ENCODE measurements around the gene C19orf12. TPM values are rescaled to one million over a fixed set of nuclear protein-coding genes. Genes with fewer than 3 reads are reported as not detected.

The C19orf12 gene
- total RNA-seq, 1 experiment from 2014 or later = 15.5 TPM

- TF ChIP-seq, protein P1, sequence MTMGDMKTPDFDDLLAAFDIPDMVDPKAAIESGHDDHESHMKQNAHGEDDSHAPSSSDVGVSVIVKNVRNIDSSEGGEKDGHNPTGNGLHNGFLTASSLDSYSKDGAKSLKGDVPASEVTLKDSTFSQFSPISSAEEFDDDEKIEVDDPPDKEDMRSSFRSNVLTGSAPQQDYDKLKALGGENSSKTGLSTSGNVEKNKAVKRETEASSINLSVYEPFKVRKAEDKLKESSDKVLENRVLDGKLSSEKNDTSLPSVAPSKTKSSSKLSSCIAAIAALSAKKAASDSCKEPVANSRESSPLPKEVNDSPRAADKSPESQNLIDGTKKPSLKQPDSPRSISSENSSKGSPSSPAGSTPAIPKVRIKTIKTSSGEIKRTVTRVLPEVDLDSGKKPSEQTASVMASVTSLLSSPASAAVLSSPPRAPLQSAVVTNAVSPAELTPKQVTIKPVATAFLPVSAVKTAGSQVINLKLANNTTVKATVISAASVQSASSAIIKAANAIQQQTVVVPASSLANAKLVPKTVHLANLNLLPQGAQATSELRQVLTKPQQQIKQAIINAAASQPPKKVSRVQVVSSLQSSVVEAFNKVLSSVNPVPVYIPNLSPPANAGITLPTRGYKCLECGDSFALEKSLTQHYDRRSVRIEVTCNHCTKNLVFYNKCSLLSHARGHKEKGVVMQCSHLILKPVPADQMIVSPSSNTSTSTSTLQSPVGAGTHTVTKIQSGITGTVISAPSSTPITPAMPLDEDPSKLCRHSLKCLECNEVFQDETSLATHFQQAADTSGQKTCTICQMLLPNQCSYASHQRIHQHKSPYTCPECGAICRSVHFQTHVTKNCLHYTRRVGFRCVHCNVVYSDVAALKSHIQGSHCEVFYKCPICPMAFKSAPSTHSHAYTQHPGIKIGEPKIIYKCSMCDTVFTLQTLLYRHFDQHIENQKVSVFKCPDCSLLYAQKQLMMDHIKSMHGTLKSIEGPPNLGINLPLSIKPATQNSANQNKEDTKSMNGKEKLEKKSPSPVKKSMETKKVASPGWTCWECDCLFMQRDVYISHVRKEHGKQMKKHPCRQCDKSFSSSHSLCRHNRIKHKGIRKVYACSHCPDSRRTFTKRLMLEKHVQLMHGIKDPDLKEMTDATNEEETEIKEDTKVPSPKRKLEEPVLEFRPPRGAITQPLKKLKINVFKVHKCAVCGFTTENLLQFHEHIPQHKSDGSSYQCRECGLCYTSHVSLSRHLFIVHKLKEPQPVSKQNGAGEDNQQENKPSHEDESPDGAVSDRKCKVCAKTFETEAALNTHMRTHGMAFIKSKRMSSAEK (CRISPR knock-in tag; IDR thresholded peaks at IDR 0.05; ENCODE audit: borderline replicate concordance) = no peak
- TF ChIP-seq, protein P2, sequence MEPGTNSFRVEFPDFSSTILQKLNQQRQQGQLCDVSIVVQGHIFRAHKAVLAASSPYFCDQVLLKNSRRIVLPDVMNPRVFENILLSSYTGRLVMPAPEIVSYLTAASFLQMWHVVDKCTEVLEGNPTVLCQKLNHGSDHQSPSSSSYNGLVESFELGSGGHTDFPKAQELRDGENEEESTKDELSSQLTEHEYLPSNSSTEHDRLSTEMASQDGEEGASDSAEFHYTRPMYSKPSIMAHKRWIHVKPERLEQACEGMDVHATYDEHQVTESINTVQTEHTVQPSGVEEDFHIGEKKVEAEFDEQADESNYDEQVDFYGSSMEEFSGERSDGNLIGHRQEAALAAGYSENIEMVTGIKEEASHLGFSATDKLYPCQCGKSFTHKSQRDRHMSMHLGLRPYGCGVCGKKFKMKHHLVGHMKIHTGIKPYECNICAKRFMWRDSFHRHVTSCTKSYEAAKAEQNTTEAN (CRISPR knock-in tag; IDR thresholded peaks at IDR 0.05) = no peak
- TF ChIP-seq ZNF263 (CRISPR knock-in tag; IDR thresholded peaks at IDR 0.05; ENCODE audit: low read depth) (no peak), TP53 (CRISPR knock-in tag; IDR thresholded peaks at IDR 0.05) (no peak), JUN (CRISPR knock-in tag; IDR thresholded peaks at IDR 0.05) (no peak), CREB1 (CRISPR knock-in tag; IDR thresholded peaks at IDR 0.05) (no peak), E2F4 (CRISPR knock-in tag; IDR thresholded peaks at IDR 0.05; ENCODE audit: borderline replicate concordance, low read depth) (no peak), ETV6 (CRISPR knock-in tag; IDR thresholded peaks at IDR 0.05) (no peak)
Observed at GRCh38 chr19:29752450-29753025, 37.5 kb upstream of the C19orf12 start (continued).

- CTCF ChIA-PET = no interaction called here
- TF ChIP-seq TP53 (CRISPR knock-in tag; IDR thresholded peaks at IDR 0.05) (no peak), AFF4 (CRISPR knock-in tag; IDR thresholded peaks at IDR 0.05; ENCODE audit: borderline replicate concordance) (no peak), AR (CRISPR knock-in tag; IDR thresholded peaks at IDR 0.05) (no peak), FOXK1 (CRISPR knock-in tag; IDR thresholded peaks at IDR 0.05) (no peak), ETV6 (CRISPR knock-in tag; IDR thresholded peaks at IDR 0.05) (no peak), MLX (CRISPR knock-in tag; IDR thresholded peaks at IDR 0.05) (no peak), OVOL2 (CRISPR knock-in tag; IDR thresholded peaks at IDR 0.05; ENCODE audit: borderline replicate concordance) (no peak), ZNF396 (CRISPR knock-in tag; IDR thresholded peaks at IDR 0.05; ENCODE audit: borderline replicate concordance) (no peak)
- TF ChIP-seq, protein P3, sequence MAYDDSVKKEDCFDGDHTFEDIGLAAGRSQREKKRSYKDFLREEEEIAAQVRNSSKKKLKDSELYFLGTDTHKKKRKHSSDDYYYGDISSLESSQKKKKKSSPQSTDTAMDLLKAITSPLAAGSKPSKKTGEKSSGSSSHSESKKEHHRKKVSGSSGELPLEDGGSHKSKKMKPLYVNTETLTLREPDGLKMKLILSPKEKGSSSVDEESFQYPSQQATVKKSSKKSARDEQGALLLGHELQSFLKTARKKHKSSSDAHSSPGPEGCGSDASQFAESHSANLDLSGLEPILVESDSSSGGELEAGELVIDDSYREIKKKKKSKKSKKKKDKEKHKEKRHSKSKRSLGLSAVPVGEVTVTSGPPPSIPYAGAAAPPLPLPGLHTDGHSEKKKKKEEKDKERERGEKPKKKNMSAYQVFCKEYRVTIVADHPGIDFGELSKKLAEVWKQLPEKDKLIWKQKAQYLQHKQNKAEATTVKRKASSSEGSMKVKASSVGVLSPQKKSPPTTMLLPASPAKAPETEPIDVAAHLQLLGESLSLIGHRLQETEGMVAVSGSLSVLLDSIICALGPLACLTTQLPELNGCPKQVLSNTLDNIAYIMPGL (CRISPR knock-in tag; IDR thresholded peaks at IDR 0.05) = no peak
- TF ChIP-seq, protein P4, sequence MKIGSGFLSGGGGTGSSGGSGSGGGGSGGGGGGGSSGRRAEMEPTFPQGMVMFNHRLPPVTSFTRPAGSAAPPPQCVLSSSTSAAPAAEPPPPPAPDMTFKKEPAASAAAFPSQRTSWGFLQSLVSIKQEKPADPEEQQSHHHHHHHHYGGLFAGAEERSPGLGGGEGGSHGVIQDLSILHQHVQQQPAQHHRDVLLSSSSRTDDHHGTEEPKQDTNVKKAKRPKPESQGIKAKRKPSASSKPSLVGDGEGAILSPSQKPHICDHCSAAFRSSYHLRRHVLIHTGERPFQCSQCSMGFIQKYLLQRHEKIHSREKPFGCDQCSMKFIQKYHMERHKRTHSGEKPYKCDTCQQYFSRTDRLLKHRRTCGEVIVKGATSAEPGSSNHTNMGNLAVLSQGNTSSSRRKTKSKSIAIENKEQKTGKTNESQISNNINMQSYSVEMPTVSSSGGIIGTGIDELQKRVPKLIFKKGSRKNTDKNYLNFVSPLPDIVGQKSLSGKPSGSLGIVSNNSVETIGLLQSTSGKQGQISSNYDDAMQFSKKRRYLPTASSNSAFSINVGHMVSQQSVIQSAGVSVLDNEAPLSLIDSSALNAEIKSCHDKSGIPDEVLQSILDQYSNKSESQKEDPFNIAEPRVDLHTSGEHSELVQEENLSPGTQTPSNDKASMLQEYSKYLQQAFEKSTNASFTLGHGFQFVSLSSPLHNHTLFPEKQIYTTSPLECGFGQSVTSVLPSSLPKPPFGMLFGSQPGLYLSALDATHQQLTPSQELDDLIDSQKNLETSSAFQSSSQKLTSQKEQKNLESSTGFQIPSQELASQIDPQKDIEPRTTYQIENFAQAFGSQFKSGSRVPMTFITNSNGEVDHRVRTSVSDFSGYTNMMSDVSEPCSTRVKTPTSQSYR (CRISPR knock-in tag; IDR thresholded peaks at IDR 0.05) = no peak
Observed at GRCh38 chr19:29751932-29752331, 36.9 kb upstream of the C19orf12 start.

More at GRCh38 chr19:29751932-29752331, 36.9 kb upstream of the C19orf12 start:
- H3K9me3 Mint-ChIP-seq = no peaks in the 10 kb centered on the region
- ATAC-seq (no peak), DNase-seq (ENCODE audit: low spot score) (no peak)
- H3K36me3 Mint-ChIP-seq = no peaks in the 10 kb centered on the region
- H3K27me3 Mint-ChIP-seq (ENCODE audit: low read depth) = no peaks in the 10 kb centered on the region
- H3K4me1 Mint-ChIP-seq = no peaks in the 10 kb centered on the region
- H3K27ac Mint-ChIP-seq = no peak overlapping the region; the same call in 1 of the 2 replicates
- POLR2A ChIA-PET = no interaction called here
- no peak overlapping the region for H3K4me3 Mint-ChIP-seq
